GM21360 (cell line): ENCODE results near the gene UBXN4.
A peak's percentile ranks its signal among the peaks of the same experiment; 100 is the strongest.
"Not testable (repeated sequence)": the region's sequence is repeated elsewhere in the genome, so short reads cannot be mapped to it uniquely, and the experiment has no call there.

Experiments
- ATAC-seq: cut with Tn5 transposase; IDR thresholded peaks from one replicate; pipeline ENCODE4 v1.9.1; 2021; ENCODE audit warnings: mild to moderate bottlenecking, moderate library complexity; ENCODE audit not compliant: unreplicated experiment

The UBXN4 gene

GRCh38 chr2:135803278-135803677, 61.6 kb downstream of the UBXN4 start:
- no peak for ATAC-seq

- ATAC-seq, result not testable (repeated sequence)
Measured at GRCh38 chr2:135807874-135808273, 66.2 kb downstream of the UBXN4 start.

GRCh38 chr2:135812907-135813511, 71.4 kb downstream of the UBXN4 start:
- no peak for ATAC-seq

- no peak for ATAC-seq
Measured at GRCh38 chr2:135815269-135815668, 73.6 kb downstream of the UBXN4 start.

- ATAC-seq, result no peak
Measured at GRCh38 chr2:135817466-135817865, 75.8 kb downstream of the UBXN4 start.

- no peak for ATAC-seq
Measured at GRCh38 chr2:135817951-135818350, 76.3 kb downstream of the UBXN4 start.

- ATAC-seq, result no peak
Measured at GRCh38 chr2:135818937-135819610, 77.4 kb downstream of the UBXN4 start.

GRCh38 chr2:135820003-135820618, 78.5 kb downstream of the UBXN4 start:
- peak; percentile 89 for ATAC-seq

- ATAC-seq, result no peak
Measured at GRCh38 chr2:135821190-135821589, 79.5 kb downstream of the UBXN4 start.

GRCh38 chr2:135822855-135823254, 81.2 kb downstream of the UBXN4 start:
- no peak for ATAC-seq

- no peak for ATAC-seq
Measured at GRCh38 chr2:135825131-135825530, 83.5 kb downstream of the UBXN4 start.

GRCh38 chr2:135825550-135826176, 84.0 kb downstream of the UBXN4 start:
- no peak for ATAC-seq

- no peak for ATAC-seq
Measured at GRCh38 chr2:135826544-135826943, 84.9 kb downstream of the UBXN4 start.

- no peak for ATAC-seq
Measured at GRCh38 chr2:135829378-135830135, 87.9 kb downstream of the UBXN4 start.

- no peak for ATAC-seq
Measured at GRCh38 chr2:135831180-135831812, 89.6 kb downstream of the UBXN4 start.

GRCh38 chr2:135832891-135833290, 91.2 kb downstream of the UBXN4 start:
- ATAC-seq, result no peak
